ENCODE measurements around the gene TMEM201. TPM values are rescaled to one million over a fixed set of nuclear protein-coding genes. Genes with fewer than 3 reads are reported as not detected.

The TMEM201 gene
- total RNA-seq, 1 donor, result 8.9 TPM

DNA sequence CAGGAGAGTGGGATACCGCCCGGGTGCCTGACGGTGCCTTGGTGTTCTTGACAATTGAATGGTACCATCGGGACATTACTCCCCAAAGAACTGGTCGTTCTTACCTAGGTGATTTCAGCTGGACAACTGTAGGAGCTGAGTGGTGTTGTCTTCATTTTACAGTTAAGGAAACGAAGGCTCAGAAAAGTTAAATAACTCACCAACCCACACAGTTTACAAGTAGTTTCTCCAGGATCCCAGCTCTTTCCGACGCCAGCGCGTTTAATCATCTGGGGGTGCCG lies 64.4 kb downstream of the TMEM201 start:
- DNase-seq (ENCODE audit: low read depth), result no peak
- H3K4me3 ChIP-seq (ENCODE audit: low read depth, low read length), result no peak overlapping the region
- no peak for TF ChIP-seq CTCF (IDR thresholded peaks at IDR 0.05; ENCODE audit: insufficient read depth, low read length)

DNA sequence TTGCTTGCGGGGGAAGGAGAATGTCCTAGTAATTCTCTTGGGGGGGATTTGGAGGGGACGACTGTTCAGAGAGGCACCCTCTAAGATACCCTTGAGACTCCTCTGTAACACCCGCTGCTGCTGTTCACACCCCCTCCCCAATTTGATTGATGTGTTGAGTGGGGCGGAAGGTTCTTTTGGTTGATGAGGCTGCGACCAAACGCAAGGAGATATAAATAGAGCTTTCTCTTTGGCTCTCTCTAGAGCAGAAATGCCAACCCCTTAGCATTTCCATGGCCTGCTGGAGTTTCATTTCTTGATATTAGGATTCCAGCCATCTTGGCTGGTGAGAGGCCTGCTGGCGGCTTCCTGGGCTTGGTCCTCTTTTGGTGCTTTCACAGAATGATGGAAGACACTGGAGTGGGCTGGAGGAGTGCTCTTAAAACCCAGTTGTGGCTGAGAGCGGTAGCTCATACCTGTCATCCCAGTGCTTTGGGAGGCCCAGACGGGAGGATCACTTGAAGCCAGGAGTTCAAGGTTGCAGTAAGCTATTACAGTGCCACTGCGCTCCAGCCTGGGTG lies 64.9 kb downstream of the TMEM201 start:
- DNase-seq (ENCODE audit: low read depth), result no peak
- no peak for TF ChIP-seq CTCF (IDR thresholded peaks at IDR 0.05; ENCODE audit: insufficient read depth, low read length)
- no peak overlapping the region for H3K4me3 ChIP-seq (ENCODE audit: low read depth, low read length)

- DNase-seq (ENCODE audit: low read depth), result no peak
- TF ChIP-seq CTCF (IDR thresholded peaks at IDR 0.05; ENCODE audit: insufficient read depth, low read length), result no peak
- no peak overlapping the region for H3K4me3 ChIP-seq (ENCODE audit: low read depth, low read length)
Measured at GRCh38 chr1:9654051-9654833, 65.5 kb downstream of the TMEM201 start.

GRCh38 chr1:9654834-9655723 lies 66.4 kb downstream of the TMEM201 start:
- TF ChIP-seq CTCF (IDR thresholded peaks at IDR 0.05; ENCODE audit: insufficient read depth, low read length), result no peak
- DNase-seq (ENCODE audit: low read depth), result no peak
- H3K4me3 ChIP-seq (ENCODE audit: low read depth, low read length), result no peak overlapping the region

DNA sequence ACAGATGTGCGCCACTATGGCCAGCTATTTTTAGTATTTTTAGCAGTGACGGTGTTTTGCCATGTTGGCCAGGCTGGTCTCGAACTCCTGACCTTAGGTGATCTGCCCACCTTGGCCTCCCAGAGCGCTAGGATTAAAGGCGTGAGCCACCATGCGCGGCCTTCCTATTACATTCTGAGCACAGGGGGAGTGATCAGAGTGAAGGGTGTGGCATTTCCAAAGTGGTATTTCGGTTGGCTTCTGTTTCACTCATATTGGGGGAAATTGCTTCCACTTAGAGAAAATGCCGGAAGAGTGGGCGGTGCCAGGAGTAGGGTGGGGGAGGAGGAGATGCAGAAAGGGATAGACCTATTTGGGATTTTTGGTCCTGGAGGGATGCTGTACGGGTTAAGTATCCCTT lies 67.1 kb downstream of the TMEM201 start:
- DNase-seq (ENCODE audit: low read depth), result no peak
- TF ChIP-seq CTCF (IDR thresholded peaks at IDR 0.05; ENCODE audit: insufficient read depth, low read length), result no peak
- H3K4me3 ChIP-seq (ENCODE audit: low read depth, low read length), result no peak overlapping the region

DNA sequence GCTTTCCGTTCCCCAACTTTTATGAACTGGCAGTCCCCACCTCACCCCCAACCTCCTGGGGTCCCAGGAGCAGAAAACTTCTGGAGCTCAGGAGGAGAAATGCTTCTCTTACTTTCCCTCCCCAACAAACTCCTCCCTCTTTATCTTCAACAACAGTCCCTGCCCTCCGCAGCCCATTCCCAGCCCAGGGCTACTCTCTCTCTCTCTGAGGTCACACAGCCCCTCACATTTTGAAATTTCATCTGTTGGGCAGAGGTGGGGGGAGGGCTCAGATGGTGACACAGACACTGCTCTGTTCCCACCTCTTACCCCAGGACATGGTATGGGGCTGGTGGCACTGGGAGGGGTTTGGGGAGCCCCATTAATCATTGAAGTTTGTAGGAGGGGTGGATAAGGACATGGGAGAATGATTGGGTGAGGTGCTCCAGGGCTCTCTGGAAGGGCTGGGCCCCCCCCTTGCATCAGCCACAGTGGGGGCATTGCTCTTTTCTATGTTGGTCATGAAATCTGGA lies 68.9 kb downstream of the TMEM201 start:
- DNase-seq (ENCODE audit: low read depth), result no peak
- no peak overlapping the region for H3K4me3 ChIP-seq (ENCODE audit: low read depth, low read length)
- no peak for TF ChIP-seq CTCF (IDR thresholded peaks at IDR 0.05; ENCODE audit: insufficient read depth, low read length)
